ENCODE data around the gene RPL41. TPM values are rescaled to one million over a fixed set of nuclear protein-coding genes. Genes with fewer than 3 reads are reported as not detected.

RPL41 gene
- total RNA-seq, 1 donor from 2014 or later, result 3,580 TPM

DNA sequence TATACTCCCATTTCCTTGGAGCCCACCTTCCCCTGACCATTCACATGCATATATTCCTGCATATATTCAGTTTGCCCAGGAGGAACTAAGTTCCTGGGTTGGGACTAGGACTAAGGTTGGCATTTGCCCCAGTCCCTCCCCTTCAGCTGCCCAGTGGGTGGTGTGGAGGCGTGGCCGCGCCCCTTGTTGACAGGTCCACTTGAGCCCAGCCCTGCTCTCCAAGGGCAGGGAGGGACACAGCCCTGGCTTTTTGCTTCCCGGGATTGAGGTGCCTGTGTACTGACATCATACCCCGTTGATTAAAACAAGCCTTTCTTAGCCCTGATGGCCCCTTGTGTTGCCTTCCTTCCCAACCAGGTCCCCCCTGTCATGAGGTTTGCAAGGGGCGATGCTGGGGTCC lies 29.2 kb upstream of the RPL41 start:
- no peaks in the 10 kb centered on the region for H3K4me1 Mint-ChIP-seq (ENCODE audit: unreplicated experiment)
- no peak overlapping the region for H3K27ac Mint-ChIP-seq (ENCODE audit: unreplicated experiment)
- no peaks in the 10 kb centered on the region for H3K27me3 Mint-ChIP-seq (ENCODE audit: unreplicated experiment)
- TF ChIP-seq, protein P1, sequence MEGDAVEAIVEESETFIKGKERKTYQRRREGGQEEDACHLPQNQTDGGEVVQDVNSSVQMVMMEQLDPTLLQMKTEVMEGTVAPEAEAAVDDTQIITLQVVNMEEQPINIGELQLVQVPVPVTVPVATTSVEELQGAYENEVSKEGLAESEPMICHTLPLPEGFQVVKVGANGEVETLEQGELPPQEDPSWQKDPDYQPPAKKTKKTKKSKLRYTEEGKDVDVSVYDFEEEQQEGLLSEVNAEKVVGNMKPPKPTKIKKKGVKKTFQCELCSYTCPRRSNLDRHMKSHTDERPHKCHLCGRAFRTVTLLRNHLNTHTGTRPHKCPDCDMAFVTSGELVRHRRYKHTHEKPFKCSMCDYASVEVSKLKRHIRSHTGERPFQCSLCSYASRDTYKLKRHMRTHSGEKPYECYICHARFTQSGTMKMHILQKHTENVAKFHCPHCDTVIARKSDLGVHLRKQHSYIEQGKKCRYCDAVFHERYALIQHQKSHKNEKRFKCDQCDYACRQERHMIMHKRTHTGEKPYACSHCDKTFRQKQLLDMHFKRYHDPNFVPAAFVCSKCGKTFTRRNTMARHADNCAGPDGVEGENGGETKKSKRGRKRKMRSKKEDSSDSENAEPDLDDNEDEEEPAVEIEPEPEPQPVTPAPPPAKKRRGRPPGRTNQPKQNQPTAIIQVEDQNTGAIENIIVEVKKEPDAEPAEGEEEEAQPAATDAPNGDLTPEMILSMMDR (IDR thresholded peaks at IDR 0.05), result no peak
- no peaks in the 10 kb centered on the region for H3K36me3 Mint-ChIP-seq (ENCODE audit: unreplicated experiment)
- DNase-seq (ENCODE audit: extremely low spot score, unreplicated experiment), result no peak
- H3K9me3 Mint-ChIP-seq (ENCODE audit: unreplicated experiment), result no peaks in the 10 kb centered on the region
- H3K4me3 Mint-ChIP-seq (ENCODE audit: unreplicated experiment), result no peak overlapping the region

DNA sequence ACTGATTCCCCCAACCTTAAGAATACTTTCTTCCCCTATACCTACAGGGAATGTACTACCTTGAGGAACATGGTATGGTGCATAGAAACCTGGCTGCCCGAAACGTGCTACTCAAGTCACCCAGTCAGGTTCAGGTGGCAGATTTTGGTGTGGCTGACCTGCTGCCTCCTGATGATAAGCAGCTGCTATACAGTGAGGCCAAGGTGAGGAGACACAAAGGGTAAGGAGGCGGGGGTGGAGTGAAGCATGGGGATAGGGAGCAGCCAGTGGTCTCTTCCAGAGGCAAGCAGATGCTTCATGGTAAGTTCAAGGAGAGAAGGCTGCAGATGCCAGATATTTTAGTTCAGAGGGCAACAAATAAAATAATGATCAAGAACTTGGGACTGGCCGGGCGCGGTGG lies 18.7 kb upstream of the RPL41 start:
- Mint-ChIP-seq H3K4me1 (ENCODE audit: unreplicated experiment) (no peaks in the 10 kb centered on the region), H3K9me3 (ENCODE audit: unreplicated experiment) (peaks cover 3% of the 10 kb centered on the region), H3K36me3 (ENCODE audit: unreplicated experiment) (no peaks in the 10 kb centered on the region), H3K27me3 (ENCODE audit: unreplicated experiment) (peaks cover 8% of the 10 kb centered on the region), H3K27ac (ENCODE audit: unreplicated experiment) (no peak overlapping the region), H3K4me3 (ENCODE audit: unreplicated experiment) (no peak overlapping the region)
- TF ChIP-seq, protein P1 (IDR thresholded peaks at IDR 0.05), result no peak
- DNase-seq (ENCODE audit: extremely low spot score, unreplicated experiment), result no peak

DNA sequence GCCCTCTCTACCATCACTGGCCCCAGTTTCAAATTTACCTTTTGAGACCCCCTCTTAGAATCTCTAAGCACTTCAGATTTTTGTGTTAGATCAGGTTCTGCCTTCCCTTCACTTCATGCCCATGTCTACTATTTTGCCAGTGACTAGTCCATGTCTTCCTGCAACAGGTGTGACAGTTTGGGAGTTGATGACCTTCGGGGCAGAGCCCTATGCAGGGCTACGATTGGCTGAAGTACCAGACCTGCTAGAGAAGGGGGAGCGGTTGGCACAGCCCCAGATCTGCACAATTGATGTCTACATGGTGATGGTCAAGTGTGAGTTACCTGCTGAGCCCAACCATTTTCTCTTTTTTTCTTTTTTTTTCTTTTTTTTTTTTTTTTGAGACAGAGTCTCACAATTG lies 17.8 kb upstream of the RPL41 start:
- H3K4me1 Mint-ChIP-seq (ENCODE audit: unreplicated experiment), result peaks cover 6% of the 10 kb centered on the region
- no peak for DNase-seq (ENCODE audit: extremely low spot score, unreplicated experiment)
- TF ChIP-seq, protein P1 (IDR thresholded peaks at IDR 0.05), result no peak
- H3K36me3 Mint-ChIP-seq (ENCODE audit: unreplicated experiment), result no peaks in the 10 kb centered on the region
- H3K9me3 Mint-ChIP-seq (ENCODE audit: unreplicated experiment), result no peaks in the 10 kb centered on the region
- no peak overlapping the region for H3K4me3 Mint-ChIP-seq (ENCODE audit: unreplicated experiment)
- H3K27ac Mint-ChIP-seq (ENCODE audit: unreplicated experiment), result no peak overlapping the region
- H3K27me3 Mint-ChIP-seq (ENCODE audit: unreplicated experiment), result peaks cover 8% of the 10 kb centered on the region

DNA sequence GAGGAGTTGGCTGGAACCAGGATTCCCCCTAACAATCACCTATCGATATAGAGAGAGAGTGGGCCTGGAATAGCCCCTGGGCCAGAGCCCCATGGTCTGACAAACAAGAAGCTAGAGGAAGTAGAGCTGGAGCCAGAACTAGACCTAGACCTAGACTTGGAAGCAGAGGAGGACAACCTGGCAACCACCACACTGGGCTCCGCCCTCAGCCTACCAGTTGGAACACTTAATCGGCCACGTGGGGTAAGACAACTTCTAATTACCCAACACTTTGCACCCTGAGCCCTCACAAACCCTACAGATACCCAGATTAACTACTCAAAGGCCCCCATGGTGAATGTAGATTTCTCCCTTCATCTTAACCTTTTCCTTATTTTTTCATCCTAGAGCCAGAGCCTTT lies 16.6 kb upstream of the RPL41 start:
- no peak overlapping the region for H3K27ac Mint-ChIP-seq (ENCODE audit: unreplicated experiment)
- TF ChIP-seq, protein P1 (IDR thresholded peaks at IDR 0.05), result no peak
- H3K4me3 Mint-ChIP-seq (ENCODE audit: unreplicated experiment), result no peak overlapping the region
- peaks cover 8% of the 10 kb centered on the region for H3K27me3 Mint-ChIP-seq (ENCODE audit: unreplicated experiment)
- peaks cover 16% of the 10 kb centered on the region for H3K4me1 Mint-ChIP-seq (ENCODE audit: unreplicated experiment)
- H3K36me3 Mint-ChIP-seq (ENCODE audit: unreplicated experiment), result no peaks in the 10 kb centered on the region
- DNase-seq (ENCODE audit: extremely low spot score, unreplicated experiment), result no peak
- H3K9me3 Mint-ChIP-seq (ENCODE audit: unreplicated experiment), result no peaks in the 10 kb centered on the region

DNA sequence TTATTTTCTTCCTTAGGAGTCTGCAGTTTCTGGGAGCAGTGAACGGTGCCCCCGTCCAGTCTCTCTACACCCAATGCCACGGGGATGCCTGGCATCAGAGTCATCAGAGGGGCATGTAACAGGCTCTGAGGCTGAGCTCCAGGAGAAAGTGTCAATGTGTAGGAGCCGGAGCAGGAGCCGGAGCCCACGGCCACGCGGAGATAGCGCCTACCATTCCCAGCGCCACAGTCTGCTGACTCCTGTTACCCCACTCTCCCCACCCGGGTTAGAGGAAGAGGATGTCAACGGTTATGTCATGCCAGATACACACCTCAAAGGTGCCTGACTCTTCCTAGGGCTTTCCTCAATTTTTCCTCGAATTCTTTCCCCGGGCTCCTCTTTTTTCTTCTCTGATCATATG lies 15.4 kb upstream of the RPL41 start:
- TF ChIP-seq, protein P1 (IDR thresholded peaks at IDR 0.05), result no peak
- H3K36me3 Mint-ChIP-seq (ENCODE audit: unreplicated experiment), result no peaks in the 10 kb centered on the region
- no peak for DNase-seq (ENCODE audit: extremely low spot score, unreplicated experiment)
- H3K4me1 Mint-ChIP-seq (ENCODE audit: unreplicated experiment), result peaks cover 24% of the 10 kb centered on the region
- H3K4me3 Mint-ChIP-seq (ENCODE audit: unreplicated experiment), result no peak overlapping the region
- no peaks in the 10 kb centered on the region for H3K9me3 Mint-ChIP-seq (ENCODE audit: unreplicated experiment)
- H3K27me3 Mint-ChIP-seq (ENCODE audit: unreplicated experiment), result peaks cover 5% of the 10 kb centered on the region
- no peak overlapping the region for H3K27ac Mint-ChIP-seq (ENCODE audit: unreplicated experiment)

Measured in osteocyte (in vitro differentiated cells).